Measurements from ENCODE around the gene CARMIL1.

DNA sequence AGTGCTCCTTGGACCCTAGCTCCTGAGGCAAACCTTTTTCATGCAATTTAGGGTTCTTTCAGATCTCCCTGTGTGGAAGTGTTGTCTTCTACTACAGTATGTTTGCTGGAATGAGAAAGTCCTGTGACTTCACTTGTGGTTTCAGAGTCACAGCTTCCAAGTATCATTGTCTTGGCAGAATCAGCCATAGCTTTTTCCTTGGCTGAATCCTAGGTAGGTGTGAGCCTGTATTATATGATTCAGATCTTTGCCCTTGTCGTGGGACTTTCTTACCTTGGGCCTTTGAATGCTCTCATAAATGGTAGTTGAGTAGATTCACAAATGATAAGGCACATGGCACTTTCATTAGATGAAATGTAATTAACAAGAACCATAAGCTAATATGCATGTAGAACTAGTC, 16.5 kb downstream of the CARMIL1 start:
- TF ChIP-seq, protein P1, sequence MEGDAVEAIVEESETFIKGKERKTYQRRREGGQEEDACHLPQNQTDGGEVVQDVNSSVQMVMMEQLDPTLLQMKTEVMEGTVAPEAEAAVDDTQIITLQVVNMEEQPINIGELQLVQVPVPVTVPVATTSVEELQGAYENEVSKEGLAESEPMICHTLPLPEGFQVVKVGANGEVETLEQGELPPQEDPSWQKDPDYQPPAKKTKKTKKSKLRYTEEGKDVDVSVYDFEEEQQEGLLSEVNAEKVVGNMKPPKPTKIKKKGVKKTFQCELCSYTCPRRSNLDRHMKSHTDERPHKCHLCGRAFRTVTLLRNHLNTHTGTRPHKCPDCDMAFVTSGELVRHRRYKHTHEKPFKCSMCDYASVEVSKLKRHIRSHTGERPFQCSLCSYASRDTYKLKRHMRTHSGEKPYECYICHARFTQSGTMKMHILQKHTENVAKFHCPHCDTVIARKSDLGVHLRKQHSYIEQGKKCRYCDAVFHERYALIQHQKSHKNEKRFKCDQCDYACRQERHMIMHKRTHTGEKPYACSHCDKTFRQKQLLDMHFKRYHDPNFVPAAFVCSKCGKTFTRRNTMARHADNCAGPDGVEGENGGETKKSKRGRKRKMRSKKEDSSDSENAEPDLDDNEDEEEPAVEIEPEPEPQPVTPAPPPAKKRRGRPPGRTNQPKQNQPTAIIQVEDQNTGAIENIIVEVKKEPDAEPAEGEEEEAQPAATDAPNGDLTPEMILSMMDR (IDR thresholded peaks at IDR 0.05) = no peak
- TF ChIP-seq POLR2A (IDR thresholded peaks at IDR 0.05) = no peak
